Kidney epithelial cell (primary cell): Measurements from ENCODE around the gene ABLIM3. TPM values are rescaled to one million over a fixed set of nuclear protein-coding genes. Genes with fewer than 3 reads are reported as not detected.

Source experiments
- DNase-seq: peaks from one replicate; pipeline ENCODE4 v3.0.0-alpha.2; 2010; ENCODE audit warnings: low read depth
- H3K27me3 ChIP-seq: 2 replicates; pipeline ENCODE4 v1.6.0; 2011; ENCODE audit warnings: low read length; ENCODE audit not compliant: control insufficient read depth, insufficient read depth
- H3K36me3 ChIP-seq: 2 replicates; pipeline ENCODE4 v1.5.1; 2011; ENCODE audit warnings: low read length; ENCODE audit not compliant: control insufficient read depth, insufficient read depth
- H3K4me3 ChIP-seq: 2 replicates; pipeline ENCODE4 v1.5.1; 2011; ENCODE audit warnings: low read depth, mild to moderate bottlenecking, control low read depth, low read length
- CTCF ChIP-seq: IDR thresholded peaks from 2 replicates; pipeline ENCODE4 v1.5.1; 2011; ENCODE audit warnings: mild to moderate bottlenecking, moderate library complexity, low read length, control low read depth, inconsistent platforms; ENCODE audit not compliant: insufficient read depth, poor library complexity, severe bottlenecking
- total RNA-seq: library from RNA; depleted of rRNA; stranded (reverse); fragments of >200 nt; gene quantifications from 2 replicates; pipeline ENCODE4 v1.2.3, GENCODE V29; 2015

Gene ABLIM3
- total RNA-seq, 1 donor from 2014 or later: 35.2 TPM

DNA sequence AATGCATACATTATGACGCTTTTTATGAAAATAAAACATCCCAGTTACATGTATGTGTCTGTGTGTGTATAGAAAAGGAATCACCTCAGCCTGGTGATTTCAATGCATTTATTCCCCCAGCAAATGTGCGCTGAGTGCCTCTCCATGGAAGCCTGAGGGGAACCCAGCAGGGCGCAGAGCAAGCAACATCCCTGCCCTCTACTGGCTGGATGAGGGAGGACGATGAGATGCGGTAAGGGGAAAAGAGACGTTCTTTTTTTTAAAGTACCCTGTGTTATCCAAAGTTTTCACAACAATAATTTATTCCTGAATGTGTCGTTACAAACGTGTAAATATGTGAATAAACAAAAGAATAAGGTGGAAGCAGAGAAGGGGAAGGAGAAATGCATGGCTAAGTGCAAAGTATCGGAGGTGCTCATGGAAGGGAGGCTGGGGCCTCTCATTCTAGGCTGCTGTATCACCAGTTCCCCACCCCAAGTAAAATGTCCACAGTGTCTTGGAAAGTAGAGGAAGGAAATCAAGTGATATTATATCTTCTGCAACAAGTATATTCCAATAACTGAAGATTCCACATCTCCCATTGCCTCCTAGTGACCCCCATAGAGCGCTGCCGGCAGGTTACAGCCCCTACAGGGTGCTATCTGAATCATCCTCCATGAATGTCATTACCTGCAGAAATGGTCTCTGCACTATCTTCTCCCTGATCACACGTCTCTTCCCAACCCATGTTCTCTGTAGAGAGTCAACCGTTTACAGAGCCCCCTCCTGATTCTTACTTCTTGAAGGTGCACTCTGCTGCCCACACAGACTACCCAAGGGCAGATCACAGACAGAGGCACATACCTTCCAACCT is 13.0 kb upstream of the ABLIM3 start:
- DNase-seq: no peak
- Histone ChIP-seq H3K4me3 (no peak overlapping the region), H3K36me3 (no peaks in the 10 kb centered on the region), H3K27me3 (no peaks in the 10 kb centered on the region)
- TF ChIP-seq CTCF: peak; percentile 90

- Histone ChIP-seq H3K27me3 (no peaks in the 10 kb centered on the region), H3K36me3 (no peaks in the 10 kb centered on the region), H3K4me3 (no peak overlapping the region)
- no peak for TF ChIP-seq CTCF
- no peak for DNase-seq
These were observed 12.1 kb upstream of the ABLIM3 start for GRCh38 chr5:149129181-149129580.

DNA sequence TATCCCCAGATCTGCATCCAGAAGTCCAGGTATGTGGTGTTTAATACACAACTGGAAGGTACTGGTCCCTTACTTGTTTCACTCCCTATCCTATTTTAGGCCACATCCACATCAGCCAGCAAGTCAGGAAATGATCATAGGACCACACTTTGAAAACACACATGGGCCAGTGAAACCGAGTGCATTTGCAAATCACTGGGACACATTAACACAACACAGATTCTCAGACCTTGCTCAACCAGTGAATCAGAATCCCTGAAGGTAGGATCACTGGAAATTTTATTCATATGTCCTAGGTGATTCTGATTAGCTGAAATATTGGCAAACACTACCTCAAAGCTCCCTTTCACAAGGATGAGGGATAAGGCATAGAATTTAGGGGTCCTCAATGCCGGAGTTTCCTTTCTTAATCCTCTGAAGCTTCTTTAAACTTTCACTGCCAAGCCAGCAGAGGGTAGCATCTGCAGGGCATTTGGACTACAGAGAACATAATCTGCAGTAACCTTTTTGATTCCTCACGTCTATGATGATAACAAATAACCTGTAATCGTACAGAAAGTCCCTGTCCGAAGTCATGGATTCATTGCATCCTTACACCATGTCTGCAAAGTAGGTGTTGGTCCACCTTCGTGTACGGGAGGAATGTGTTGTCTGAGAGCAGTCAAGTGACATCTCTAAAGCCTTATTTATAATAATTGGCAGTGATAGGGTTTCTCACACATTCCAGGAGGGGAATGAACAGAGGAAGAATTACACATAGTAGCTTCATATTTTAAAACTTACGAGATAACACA is 11.0 kb upstream of the ABLIM3 start:
- peak; percentile 46 for TF ChIP-seq CTCF
- H3K4me3 ChIP-seq: no peak overlapping the region
- H3K36me3 ChIP-seq: no peaks in the 10 kb centered on the region
- H3K27me3 ChIP-seq: no peaks in the 10 kb centered on the region
- DNase-seq: no peak

- DNase-seq: no peak
- no peak for TF ChIP-seq CTCF
- Histone ChIP-seq H3K27me3 (no peaks in the 10 kb centered on the region), H3K4me3 (no peak overlapping the region), H3K36me3 (no peaks in the 10 kb centered on the region)
These were observed 8.8 kb upstream of the ABLIM3 start for GRCh38 chr5:149132474-149132873.

DNA sequence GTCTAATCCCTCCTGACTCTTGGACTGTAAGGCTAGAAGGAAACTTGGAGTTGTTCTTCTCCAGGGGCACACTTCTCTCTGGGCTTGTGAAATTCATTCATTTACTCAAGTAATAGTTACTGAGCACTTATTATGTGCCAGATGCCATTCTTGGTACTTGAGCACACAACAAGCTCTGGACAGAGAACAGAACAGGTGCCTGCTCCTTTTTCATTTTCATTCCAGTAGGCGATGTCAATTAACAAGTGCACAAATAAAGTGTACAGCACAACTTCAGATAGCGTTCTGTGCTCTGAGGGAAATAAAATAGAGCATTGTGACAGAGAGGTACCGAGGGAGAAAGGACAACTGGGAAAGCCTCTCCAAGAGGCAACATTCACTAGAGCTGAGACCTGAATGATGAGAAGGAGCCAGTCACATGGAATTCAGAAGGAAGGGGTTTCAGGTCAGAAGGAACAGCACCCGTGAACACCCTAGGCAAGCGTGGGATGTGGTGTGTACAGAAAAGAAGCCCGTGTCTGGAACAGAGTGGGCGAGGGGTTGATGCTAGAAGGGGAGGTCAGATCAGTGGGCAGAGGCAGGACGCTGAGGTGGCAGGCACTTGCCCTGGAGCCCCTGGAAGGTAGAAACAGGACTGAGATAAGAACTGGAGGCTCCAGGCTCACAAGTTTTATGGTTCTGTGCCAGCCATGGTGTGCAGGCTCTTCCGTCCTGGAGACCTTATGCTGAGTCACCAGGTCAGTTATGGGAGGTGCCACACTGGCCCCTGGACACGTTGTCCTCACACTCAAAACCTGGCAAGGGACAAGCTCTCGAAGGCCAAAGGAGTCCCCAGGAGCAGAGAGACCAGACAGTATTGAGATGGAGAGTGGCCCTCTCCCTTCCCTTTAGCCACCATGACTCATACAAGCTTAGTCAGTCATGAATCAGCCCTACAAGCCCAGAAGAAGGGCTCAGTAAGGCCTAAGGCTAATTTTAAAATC is 7.2 kb upstream of the ABLIM3 start:
- no peaks in the 10 kb centered on the region for H3K36me3 ChIP-seq
- no peak for TF ChIP-seq CTCF
- DNase-seq: peak; percentile 63
- no peak overlapping the region for H3K4me3 ChIP-seq
- no peaks in the 10 kb centered on the region for H3K27me3 ChIP-seq
